HepG2 (cell line): Measurements from ENCODE around the gene C19orf38. TPM values are rescaled to one million over a fixed set of nuclear protein-coding genes. Genes with fewer than 3 reads are reported as not detected.

ENCODE experiments used
- ATAC-seq: fragments of 200-7000 bp; cut with Tn5 transposase; 3 replicates; pipeline ENCODE4 v1.9.1; 2020; ENCODE audit warnings: mild to moderate bottlenecking, moderate library complexity
- BruUV-seq: library from RNA; stranded (reverse); fragments of 400-500 nt; replicated peaks from 2 replicates; lab custom pipeline; 2021; lab: Mats Ljungman, UMichigan
- CTCF ChIA-PET: fragments of 300-600 bp; formaldehyde crosslinking; extraction: SDS; loops from one replicate; lab custom pipeline; 2021; ENCODE audit warnings: low total read pairs, inconsistent platforms, low intra/inter-chr PET ratio; lab: Yijun Ruan, JAX
- POLR2A ChIA-PET: fragments of 350-600 bp; sonication (Branson Sonifier 250); formaldehyde crosslinking; loops from one replicate; lab custom pipeline; 2020; ENCODE audit warnings: antibody characterized with exemption, inconsistent platforms; lab: Yijun Ruan, JAX
- DNase-seq: peaks from one replicate; pipeline ENCODE4 v3.0.0-alpha.2; 2015; ENCODE audit warnings: low spot score
- FAIRE-seq: peaks from 3 replicates; lab custom pipeline; 2011; peaks lifted over from hg19 to GRCh38; lab: Jason Lieb, UNC
- H2AFZ ChIP-seq: one replicate; pipeline ENCODE4 v1.6.1; 2011; ENCODE audit warnings: low read length, inconsistent platforms
- H3K27ac ChIP-seq: fragments of 300-600 bp; 3 replicates; pipeline ENCODE4 v1.8.0; 2011; ENCODE audit warnings: mixed run types, mild to moderate bottlenecking, mixed read lengths, low read length, inconsistent platforms; ENCODE audit not compliant: insufficient read depth; ENCODE audit errors: extremely low read length
- H3K27me3 ChIP-seq, 2 experiments: fragments of 200-600 bp in 1 of 2; 2 replicates in 1 of 2; 3 replicates in 1 of 2; pipeline versions ENCODE4 v1.6.0 to v1.8.0; 2011; ENCODE audit warnings: low read length in 2 of 2, mild to moderate bottlenecking in 2 of 2, moderate library complexity in 2 of 2, inconsistent platforms in 1 of 2; ENCODE audit not compliant: insufficient read depth in 2 of 2, control insufficient read depth in 1 of 2
- H3K36me3 ChIP-seq, 2 experiments: fragments of 200-600 bp in 1 of 2; replicated peaks in 1 of 2; 2 replicates in 1 of 2; 3 replicates in 1 of 2; pipeline versions ENCODE4 v1.5.1 to v1.8.0; 2011; ENCODE audit warnings: low read length in 2 of 2, inconsistent platforms in 1 of 2; ENCODE audit not compliant: insufficient read depth in 2 of 2, control insufficient read depth in 1 of 2
- H3K4me1 ChIP-seq: 2 replicates; pipeline ENCODE4 v1.5.1; 2012; ENCODE audit warnings: low read length, inconsistent platforms; ENCODE audit not compliant: insufficient read depth
- H3K4me2 ChIP-seq: 2 replicates; pipeline ENCODE4 v1.6.0; 2011; ENCODE audit warnings: low read depth, low read length, inconsistent platforms
- H3K4me3 ChIP-seq, 3 experiments: fragments of 200-600 bp in 1 of 3; sonication (generic), shearing (Covaris generic) in 1 of 3; replicated peaks in 1 of 3; 2 replicates each; pipeline ENCODE4 v1.5.1; 2011 to 2016; ENCODE audit warnings: low read length in 3 of 3, inconsistent platforms in 2 of 3, low read depth in 2 of 3, mild to moderate bottlenecking in 2 of 3, control low read depth in 1 of 3, mixed read lengths in 1 of 3; ENCODE audit not compliant: insufficient read depth in 1 of 3
- H3K79me2 ChIP-seq: one replicate; pipeline ENCODE4 v1.6.1; 2011; ENCODE audit warnings: low read length, inconsistent platforms; ENCODE audit not compliant: insufficient read depth
- H3K9ac ChIP-seq: 2 replicates; pipeline ENCODE4 v1.6.0; 2011; ENCODE audit warnings: mild to moderate bottlenecking, low read depth, low read length, inconsistent platforms; ENCODE audit not compliant: insufficient read depth
- H3K9me3 ChIP-seq: 2 replicates; pipeline ENCODE4 v1.5.1; 2012; ENCODE audit warnings: mild to moderate bottlenecking, low read length
- H4K20me1 ChIP-seq: 2 replicates; pipeline ENCODE4 v1.6.0; 2011; ENCODE audit warnings: inconsistent platforms, mild to moderate bottlenecking, low read length, moderate library complexity; ENCODE audit not compliant: insufficient read depth
- GZF1 ChIP-seq: sonication (generic); formaldehyde crosslinking; IDR thresholded peaks from 2 replicates; pipeline ENCODE4 v1.5.1; 2020; ENCODE audit warnings: mild to moderate bottlenecking, missing genetic modification reagents
- NFIB ChIP-seq: sonication (generic); formaldehyde crosslinking; IDR thresholded peaks from 2 replicates; pipeline ENCODE4 v1.9.0; 2021; ENCODE audit warnings: missing genetic modification reagents, mild to moderate bottlenecking, borderline replicate concordance
- NR2F1 ChIP-seq, 2 experiments: fragments of 450-650 bp in 1 of 2; formaldehyde crosslinking in 1 of 2; IDR thresholded peaks; 2 replicates each; pipeline versions ENCODE4 v1.5.0 to v1.6.1; 2016 to 2020; ENCODE audit warnings: mild to moderate bottlenecking in 1 of 2, missing compliant biosample characterization in 1 of 2, missing genetic modification reagents in 1 of 2, moderate library complexity in 1 of 2
- RXRB ChIP-seq: IDR thresholded peaks from 2 replicates; pipeline ENCODE4 v1.6.1; 2016; ENCODE audit warnings: borderline replicate concordance, missing genetic modification reagents, missing compliant biosample characterization
- SIX4 ChIP-seq: sonication (generic); formaldehyde crosslinking; IDR thresholded peaks from 2 replicates; pipeline ENCODE4 v1.4.0; 2020; ENCODE audit warnings: missing genetic modification reagents
- SSRP1 ChIP-seq: IDR thresholded peaks from 2 replicates; pipeline ENCODE4 v1.6.1; 2016; ENCODE audit warnings: control low read depth
- THAP11 ChIP-seq: IDR thresholded peaks from 2 replicates; pipeline ENCODE4 v1.6.1; 2016; ENCODE audit warnings: missing biosample characterization, missing genetic modification reagents
- ZMYM2 ChIP-seq: sonication (generic); formaldehyde crosslinking; IDR thresholded peaks from 2 replicates; pipeline ENCODE4 v1.8.0; 2022; ENCODE audit warnings: mild to moderate bottlenecking, missing genetic modification reagents
- ZNF34 ChIP-seq: sonication (generic); formaldehyde crosslinking; IDR thresholded peaks from 2 replicates; pipeline ENCODE4 v1.4.0; 2020; ENCODE audit warnings: mild to moderate bottlenecking, missing genetic modification reagents, borderline replicate concordance
- ZNF687 ChIP-seq: sonication (generic); formaldehyde crosslinking; IDR thresholded peaks from 2 replicates; pipeline ENCODE4 v1.5.1; 2020; ENCODE audit warnings: mild to moderate bottlenecking, missing genetic modification reagents, moderate library complexity
- ZNF691 ChIP-seq: sonication (generic); formaldehyde crosslinking; IDR thresholded peaks from 2 replicates; pipeline ENCODE4 v1.4.0; 2020; ENCODE audit warnings: missing genetic modification reagents, low read depth, mild to moderate bottlenecking, borderline replicate concordance
- WGBS: methylation state at CpG from one replicate; pipeline ENCODE4 v1.1.6; 2017; ENCODE audit warnings: low lambda C conversion rate; 5-methylcytosine and 5-hydroxymethylcytosine counted together
- in situ Hi-C: cut with HindIII; loops from 2 replicates; pipeline ENCODE4 v1.10.0; 2017; ENCODE audit warnings: low pct_unique_long_range_greater_than_20kb; ENCODE audit not compliant: extremely low pct_ligation_motif_present
- intact Hi-C: fragments of 100-400 bp; cut with micrococcal nuclease; formaldehyde crosslinking; loops from one replicate; pipeline ENCODE4 v1.10.0; 2022; ENCODE audit not compliant: unreplicated experiment
- polyA plus RNA-seq, 8 experiments: library from polyadenylated mRNA; depleted of rRNA in 3 of 8; stranded (reverse) in 7 of 8; unstranded in 1 of 8; fragments of >200 nt; fragmentation: Illumina TruSeq in 4 of 8; extraction: Trizol in 4 of 8; gene quantifications; 2 replicates each; pipeline versions ENCODE4 v1.2.1 to v1.2.3, GENCODE V29; 2011 to 2016; ENCODE audit warnings: low read depth in 4 of 8, missing spikeins in 1 of 8, mixed read lengths in 1 of 8; ENCODE audit not compliant: insufficient read depth in 1 of 8
- total RNA-seq, 5 experiments: library from RNA; depleted of rRNA; stranded (reverse); fragments of >200 nt; fragmentation: Illumina TruSeq; extraction: Trizol; gene quantifications; 2 replicates each; pipeline ENCODE4 v1.2.3, GENCODE V29; 2016; ENCODE audit warnings: low read depth in 1 of 5

Gene C19orf38
- total and polyA plus RNA-seq, 2 of the 13 experiments (the other 11 are each of a cell fraction or from before 2014, with no cell fraction given), result 0.11 TPM; not detected in 1

- Histone ChIP-seq H3K9ac (0 out of 2 replicates have a peak overlapping the region, but pooled peaks have one; percentile 0), H3K9me3 (no peaks in the 10 kb centered on the region), H3K36me3 (peaks cover 4 to 8% of the 10 kb centered on the region in 2 experiments; a peak in 2 of 5 replicates), H3K27me3 (no peaks in the 10 kb centered on the region), H3K4me3 (no peak overlapping the region), H4K20me1 (0 out of 2 replicates have a peak, but pooled peaks cover 2% of the 10 kb centered on the region), H3K27ac (peak overlapping the region; percentile 70), H2AFZ (no peak overlapping the region), H3K4me2 (peak overlapping the region; percentile 29; the same call in 1 of the 2 replicates), H3K79me2 (peaks cover 82% of the 10 kb centered on the region), H3K4me1 (peaks cover 80% of the 10 kb centered on the region)
- ChIA-PET POLR2A (interaction anchor here (1.2 kb wide), 1 partner anchor 42 kb away, joined by 5 read pairs; the partner anchor contains the start of gene TMED1), CTCF (no interaction called here)
- TSS peak; percentile 29 for BruUV-seq
- 92% methylated on average over 3 of the region's 3 CpGs for WGBS
- no peak for ATAC-seq
- intact Hi-C loops (loop anchor here (10.0 kb wide), 1 partner anchor 47 kb away; the partner anchor contains the start of genes TIMM29 and YIPF2), in situ Hi-C loops (no loop called here)
- no peak for DNase-seq
- FAIRE-seq, result no peak
- TF ChIP-seq GZF1 (CRISPR knock-in tag), result no peak
- no peak for TF ChIP-seq SSRP1 (CRISPR knock-in tag)
- 0 out of 2 replicates have a peak, but pooled peaks have one; percentile 17 for TF ChIP-seq ZNF34 (CRISPR knock-in tag)
These were observed 30.0 kb downstream of the C19orf38 start for GRCh38 chr19:10878253-10878652.

GRCh38 chr19:10881403-10882107 lies 33.3 kb downstream of the C19orf38 start:
- no peak for FAIRE-seq
- H3K9ac ChIP-seq, result peak overlapping the region; percentile 13; the same call in 1 of the 2 replicates
- H3K4me1 ChIP-seq, result peaks cover 56% of the 10 kb centered on the region
- ChIA-PET CTCF (no interaction called here), POLR2A (interaction anchor here (1.2 kb wide), 1 partner anchor 8 kb away, joined by 5 read pairs; no protein-coding TSS in a partner anchor)
- H3K27me3 ChIP-seq, result no peaks in the 10 kb centered on the region
- H3K4me2 ChIP-seq, result peak overlapping the region; percentile 39; the same call in 1 of the 2 replicates
- H3K9me3 ChIP-seq, result no peaks in the 10 kb centered on the region
- peaks cover 66% of the 10 kb centered on the region for H3K79me2 ChIP-seq
- H2AFZ ChIP-seq, result no peak overlapping the region
- 0 out of 2 replicates have a peak, but pooled peaks cover 2% of the 10 kb centered on the region for H4K20me1 ChIP-seq
- WGBS, result 84% methylated on average over 14 of the region's 14 CpGs
- H3K36me3 ChIP-seq, result peaks cover 4 to 8% of the 10 kb centered on the region in 2 experiments; a peak in 3 of 5 replicates
- BruUV-seq, result no TSS peak
- DNase-seq, result no peak
- H3K4me3 ChIP-seq, result no peak overlapping the region
- intact Hi-C loops, result no loop called here
- ATAC-seq, result no peak
- in situ Hi-C loops, result no loop called here
- peak overlapping the region; percentile 47 for H3K27ac ChIP-seq
- TF ChIP-seq NR2F1 (CRISPR knock-in tag; IDR thresholded peaks at IDR 0.05), result peak in 1 of 2 experiments; percentile 69; a peak in 1 of 4 replicates
- TF ChIP-seq ZNF687 (CRISPR knock-in tag), result peak; percentile 56
- TF ChIP-seq NFIB, result no peak
- TF ChIP-seq ZMYM2, result no peak
- 0 out of 2 replicates have a peak, but pooled peaks have one; percentile 38 for TF ChIP-seq THAP11 (CRISPR knock-in tag)
- TF ChIP-seq RXRB, result peak; percentile 49; the same call in 1 of the 2 replicates
- TF ChIP-seq ZNF691 (CRISPR knock-in tag), result no peak
- TF ChIP-seq SIX4, result no peak
